GM18511 (cell line): Measurements from ENCODE around the gene SYNPO2L.

ENCODE experiments used
- ATAC-seq: cut with Tn5 transposase; IDR thresholded peaks from one replicate; pipeline ENCODE4 v1.9.1; 2021; ENCODE audit warnings: mild to moderate bottlenecking, moderate library complexity; ENCODE audit not compliant: unreplicated experiment

The SYNPO2L gene

DNA sequence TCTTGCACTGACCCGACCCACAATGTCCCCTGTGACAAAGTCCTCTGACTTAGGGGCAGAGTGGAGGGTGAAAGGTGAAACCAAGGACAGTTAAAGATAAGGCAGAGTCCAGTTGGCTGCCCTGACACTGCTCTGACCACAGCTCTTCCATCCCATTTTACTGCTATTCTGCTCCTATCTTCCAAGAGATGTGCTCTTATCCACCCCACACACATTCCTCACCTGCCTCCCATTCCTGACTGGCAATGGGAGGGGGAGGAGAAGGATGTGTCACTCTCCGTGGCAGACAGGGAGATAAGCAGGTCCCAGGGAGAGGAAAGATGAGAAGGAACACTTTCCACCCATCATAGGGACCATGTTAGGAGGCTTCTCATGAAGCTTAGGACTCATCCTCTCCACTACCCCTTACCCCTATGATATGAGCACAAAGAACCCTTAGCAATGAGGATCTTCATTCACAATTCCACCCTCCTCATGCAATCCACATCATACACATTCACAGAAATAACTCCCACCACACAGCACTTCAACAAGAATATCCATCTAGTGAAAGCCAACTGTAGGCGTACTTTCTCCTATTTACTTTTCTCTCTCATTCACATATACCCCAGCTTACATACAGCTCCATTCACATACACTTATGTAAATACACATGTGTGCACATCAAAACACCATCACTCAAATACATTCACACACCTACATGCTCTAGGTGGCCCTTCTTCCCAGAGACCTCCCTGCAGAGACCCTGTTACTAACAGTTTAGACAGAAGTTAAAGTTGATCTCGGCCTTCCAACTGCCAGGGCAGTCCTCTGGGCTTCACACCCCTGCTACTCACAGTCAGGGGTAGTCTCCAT lies 6.6 kb downstream of the SYNPO2L start:
- ATAC-seq: no peak

DNA sequence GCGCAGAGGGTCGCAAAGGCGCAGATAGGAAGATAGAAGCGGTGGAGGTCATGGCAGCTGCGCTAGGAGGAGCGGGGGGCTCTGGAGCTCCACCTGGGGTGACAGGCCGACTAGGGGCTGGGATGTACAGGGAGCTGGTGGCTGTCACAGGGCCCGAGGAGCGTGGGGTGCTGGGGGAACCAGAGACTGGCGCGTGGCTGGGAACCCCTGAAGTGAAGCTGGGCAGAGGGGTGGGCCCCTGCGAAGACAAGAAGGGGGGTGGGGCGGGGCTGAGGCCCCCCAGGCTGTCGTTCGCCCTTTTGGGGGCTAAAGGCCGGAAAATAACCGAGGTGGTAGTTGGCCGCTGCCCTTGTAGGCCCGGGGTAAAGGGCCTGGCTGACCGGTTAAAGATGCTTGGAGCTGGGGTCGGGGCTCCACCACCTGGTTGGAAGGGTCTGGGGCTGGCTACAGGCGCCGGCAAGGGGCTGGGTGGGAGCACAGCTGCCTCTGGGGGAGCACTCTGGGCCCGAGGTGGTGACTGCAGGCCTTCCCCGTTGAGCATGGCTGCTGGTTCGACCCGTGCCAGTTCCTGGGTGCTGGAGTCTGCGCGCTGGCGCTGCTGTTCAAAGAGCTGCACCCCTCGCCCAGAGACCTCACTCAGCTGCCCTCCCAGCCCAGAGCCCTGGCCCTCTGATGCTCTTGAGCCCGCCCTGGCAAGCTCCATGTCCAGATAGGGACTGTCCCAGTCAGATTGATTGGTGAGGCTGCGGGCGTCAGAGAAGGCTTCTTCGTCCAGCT lies 7.8 kb downstream of the SYNPO2L start:
- ATAC-seq: no peak

DNA sequence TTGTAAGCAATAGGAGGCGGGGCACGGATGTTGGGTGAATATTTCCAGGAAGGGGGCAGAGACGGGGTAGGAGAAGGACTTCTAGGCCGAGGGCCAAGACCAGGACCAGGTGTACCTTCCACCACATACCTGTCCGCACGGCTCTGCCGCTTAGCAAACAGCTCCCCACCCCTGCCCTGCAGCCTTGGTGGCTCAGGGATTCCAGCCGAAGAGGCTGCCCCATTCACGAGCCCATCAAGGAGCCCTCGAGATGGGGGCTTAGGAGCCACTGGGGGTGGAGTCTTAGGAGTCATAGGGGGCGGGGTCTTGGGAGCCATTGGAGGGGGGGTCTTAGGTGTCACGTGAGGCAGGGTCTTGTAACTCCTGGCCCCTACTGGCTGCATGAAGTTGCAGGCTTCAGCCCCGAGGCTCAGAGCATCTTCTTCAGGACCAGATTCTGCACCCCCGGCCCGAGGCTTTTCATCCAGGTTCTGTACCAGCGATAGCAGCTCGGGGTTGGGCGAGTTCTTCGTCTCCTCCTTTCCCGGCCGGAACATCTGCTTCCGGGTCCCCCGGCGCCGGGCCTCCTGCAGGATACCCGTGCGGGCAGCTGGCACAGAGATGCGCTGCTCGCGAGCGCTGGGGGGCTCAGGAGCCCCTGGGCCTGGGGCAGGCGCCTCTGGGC lies 8.5 kb downstream of the SYNPO2L start:
- no peak for ATAC-seq

DNA sequence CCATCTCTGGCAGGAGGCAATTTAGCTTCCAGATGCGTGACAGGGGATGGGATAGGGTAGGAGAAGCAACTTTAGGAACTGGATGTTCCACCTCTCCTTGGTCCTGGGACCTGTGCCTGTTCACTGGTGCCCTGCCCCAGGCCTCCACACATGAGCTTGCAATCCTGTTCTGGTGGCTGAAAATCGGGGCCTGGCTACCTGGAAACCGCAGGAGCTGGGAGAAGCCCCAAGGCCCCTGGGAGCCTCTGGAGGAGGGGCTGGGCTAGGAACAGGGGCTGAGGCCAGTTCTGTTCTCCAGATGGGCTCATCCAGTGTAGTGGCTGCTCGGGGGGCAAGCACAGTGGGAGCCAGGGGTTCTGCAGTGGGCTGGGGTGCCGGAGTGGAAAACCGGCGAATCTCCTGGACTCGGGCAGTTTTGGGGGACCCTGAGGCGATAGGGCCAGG lies 9.2 kb downstream of the SYNPO2L start:
- ATAC-seq: no peak

DNA sequence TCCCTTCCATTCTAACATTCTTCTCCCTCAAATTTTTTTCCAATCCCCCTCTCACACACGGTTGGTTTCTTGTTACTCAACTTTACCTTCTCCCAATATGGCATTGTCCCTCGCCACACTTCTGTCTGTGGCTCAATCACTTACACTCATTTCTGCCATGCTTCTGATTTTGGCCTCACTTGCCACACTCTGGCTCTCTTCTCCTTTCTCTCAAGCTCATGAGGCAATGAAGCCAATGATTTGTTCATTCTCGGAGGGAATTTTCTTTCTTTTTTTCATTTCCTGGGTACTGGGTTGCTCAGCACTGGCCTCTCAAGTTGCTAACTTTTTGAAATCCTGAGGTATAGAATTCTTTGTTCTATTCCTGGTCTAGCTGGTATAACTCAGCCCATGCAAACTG lies 10.6 kb downstream of the SYNPO2L start:
- no peak for ATAC-seq

DNA sequence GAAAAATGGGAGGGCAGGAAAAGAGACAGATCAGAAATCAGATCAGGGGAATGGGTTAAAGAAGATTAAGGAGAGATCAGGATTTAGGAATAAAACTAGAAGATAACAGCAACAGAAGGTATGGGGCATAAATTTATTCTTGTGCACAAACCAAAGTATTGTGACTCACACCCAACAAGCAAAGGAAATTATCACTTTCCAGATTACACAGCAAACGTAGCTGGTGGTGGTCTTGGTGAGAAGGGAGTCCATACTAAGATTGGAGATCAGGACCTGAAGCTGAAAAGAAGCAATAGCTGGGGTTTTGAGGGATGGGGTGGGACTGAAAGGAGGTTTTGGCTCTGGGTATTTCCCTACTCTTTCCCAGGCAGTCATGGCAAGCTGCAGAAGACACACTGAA lies 11.1 kb downstream of the SYNPO2L start:
- ATAC-seq: no peak

DNA sequence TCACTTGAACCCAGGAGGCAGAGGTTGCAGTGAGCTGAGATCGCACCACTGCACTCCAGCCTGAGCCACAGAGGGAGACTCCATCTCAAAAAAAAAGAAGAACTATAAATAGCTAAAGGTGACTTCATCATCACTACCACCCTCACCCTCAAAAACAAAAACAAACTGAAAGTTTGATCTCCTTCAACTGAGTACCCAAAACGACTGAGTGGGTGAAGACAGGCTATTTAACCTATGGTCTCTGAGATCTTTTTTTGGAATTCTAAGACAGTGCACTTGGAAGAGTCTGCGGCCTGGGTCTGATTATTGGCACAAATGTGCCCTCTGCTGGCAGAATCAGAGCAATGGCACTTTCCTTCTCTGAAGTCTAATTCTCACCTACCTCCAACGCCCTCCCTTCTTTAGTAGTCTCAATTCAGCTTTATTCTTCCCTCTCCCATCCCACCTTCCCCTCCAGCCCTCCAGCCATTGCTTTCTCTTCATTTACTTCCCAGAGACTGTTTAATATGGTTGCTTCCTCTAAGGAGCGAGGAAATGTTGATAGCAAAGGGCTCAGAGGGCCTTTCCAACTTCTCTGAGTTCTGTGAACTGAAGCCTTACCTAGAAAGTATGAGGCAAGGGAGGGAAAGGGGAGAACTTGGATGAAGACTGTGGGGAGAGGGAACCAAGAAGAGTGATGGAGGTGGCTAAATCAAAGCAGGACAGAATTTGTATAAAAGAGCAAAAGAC lies 11.7 kb downstream of the SYNPO2L start:
- ATAC-seq: no peak

DNA sequence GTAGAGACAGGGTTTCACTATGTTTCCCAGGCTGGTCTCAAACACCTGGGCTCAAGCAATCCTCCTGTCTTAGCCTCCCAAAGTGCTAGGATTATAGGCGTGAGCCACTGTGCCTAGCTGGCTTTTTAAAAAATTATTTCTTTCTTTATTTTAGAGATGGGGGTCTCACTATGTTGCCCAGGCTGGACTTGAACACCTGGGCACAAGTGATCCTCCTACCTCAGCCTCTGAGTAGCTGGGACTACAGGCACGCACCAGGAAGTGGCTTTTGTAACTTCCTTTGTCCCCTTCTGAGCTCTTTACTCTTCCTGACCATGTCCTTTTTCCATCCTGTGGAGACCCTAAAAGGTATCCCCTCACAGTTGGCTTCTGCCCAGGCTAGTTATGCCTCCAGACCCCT lies 12.5 kb downstream of the SYNPO2L start:
- ATAC-seq: no peak

DNA sequence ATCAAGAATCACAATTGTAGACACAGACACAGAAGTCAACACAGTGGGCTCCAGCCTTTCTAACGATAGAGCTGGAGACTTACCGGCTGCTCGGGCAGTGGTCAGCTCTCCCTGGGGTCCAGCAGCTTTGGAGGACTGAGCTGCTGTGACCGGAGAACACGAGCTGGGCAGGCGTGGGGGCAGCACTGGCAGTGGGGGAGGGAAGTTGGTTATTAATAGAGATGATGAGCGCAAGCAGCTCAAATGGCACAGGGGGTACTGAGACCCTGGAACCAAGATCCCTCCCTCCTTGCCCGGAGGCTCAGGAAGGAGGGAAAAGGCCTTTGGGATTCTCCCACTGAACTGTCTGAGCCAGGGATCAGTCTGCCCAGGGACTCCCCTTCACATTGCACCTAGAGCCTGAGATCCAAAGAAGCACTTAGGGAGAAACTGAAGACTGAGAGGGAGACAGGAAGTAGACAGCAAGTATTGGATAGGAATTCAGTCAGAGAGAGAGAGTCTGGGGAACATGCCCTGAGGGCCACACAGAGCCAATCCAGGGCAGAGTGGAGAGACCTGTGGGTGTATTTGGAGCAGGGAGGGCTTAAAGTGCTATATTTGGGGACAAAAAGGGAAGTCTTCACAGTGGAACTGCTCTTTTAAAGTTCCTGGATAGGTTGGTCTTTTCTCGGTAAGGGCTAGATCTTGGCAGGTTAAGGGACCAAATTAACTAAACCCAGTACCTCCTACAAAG lies 14.3 kb downstream of the SYNPO2L start, which contains the start of gene MYOZ1:
Gene MYOZ1 (minus strand): TSS at position 147 of the 733 bp plus-strand sequence. CDS start 1,457 bp downstream, outside the sequence.
- no peak for ATAC-seq

DNA sequence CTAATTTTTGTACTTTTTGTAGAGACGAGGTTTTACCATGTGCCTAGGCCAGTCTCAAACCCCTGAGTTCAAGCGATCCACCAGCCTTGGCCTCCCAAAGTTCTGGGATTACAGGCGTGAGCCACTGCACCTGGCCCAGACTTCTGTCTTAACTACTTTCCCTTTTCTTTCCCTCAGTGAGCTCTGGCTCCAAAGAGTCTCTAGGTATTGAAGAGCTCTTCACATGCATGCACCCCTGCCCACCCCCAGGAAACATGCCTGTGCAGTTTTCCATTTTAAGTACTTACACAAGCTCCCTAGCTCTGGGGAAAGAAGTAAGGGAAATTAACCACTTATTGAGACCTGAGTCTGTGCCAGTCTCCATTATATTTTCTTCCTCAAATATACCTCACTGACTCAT lies 16.5 kb downstream of the SYNPO2L start:
- no peak for ATAC-seq

DNA sequence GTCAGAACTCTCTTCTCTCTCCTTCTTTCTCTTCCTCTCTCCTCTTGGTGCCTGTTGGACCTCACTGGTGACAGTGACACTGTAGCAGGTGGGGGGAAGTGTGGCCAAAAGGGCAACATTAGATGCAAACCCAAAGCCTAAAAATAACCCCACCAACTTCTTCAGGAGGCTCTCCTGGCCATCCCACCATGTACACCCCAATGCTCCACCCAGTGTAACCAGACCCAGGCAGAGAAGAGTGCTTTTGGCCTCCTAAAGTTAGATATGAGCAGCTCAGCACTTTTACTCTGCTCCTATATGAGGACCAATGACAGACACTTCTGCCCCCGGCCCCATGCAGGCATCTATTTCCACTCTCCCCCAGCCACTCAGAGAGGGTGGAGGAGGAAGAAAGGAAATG lies 20.0 kb downstream of the SYNPO2L start:
- no peak for ATAC-seq

DNA sequence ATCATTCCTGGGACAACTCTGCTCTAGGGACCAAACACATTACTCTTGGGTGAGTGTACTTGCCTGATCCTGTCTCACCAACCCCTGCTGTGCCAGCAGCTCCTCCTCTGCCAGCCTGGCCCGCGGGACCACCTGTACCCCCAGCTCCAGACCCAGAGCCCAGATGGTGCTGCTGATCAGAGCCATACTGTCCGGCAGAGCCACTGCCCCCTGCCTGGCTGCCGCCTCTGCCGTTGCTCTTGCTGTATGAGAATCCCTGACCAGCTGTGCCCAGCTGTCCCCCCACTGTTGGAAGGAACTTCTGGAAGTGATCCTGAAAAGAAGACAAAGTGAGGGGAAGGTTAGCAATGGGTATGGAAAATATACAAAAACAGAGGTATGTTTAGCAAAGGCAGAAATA lies 21.4 kb downstream of the SYNPO2L start:
- ATAC-seq: no peak

DNA sequence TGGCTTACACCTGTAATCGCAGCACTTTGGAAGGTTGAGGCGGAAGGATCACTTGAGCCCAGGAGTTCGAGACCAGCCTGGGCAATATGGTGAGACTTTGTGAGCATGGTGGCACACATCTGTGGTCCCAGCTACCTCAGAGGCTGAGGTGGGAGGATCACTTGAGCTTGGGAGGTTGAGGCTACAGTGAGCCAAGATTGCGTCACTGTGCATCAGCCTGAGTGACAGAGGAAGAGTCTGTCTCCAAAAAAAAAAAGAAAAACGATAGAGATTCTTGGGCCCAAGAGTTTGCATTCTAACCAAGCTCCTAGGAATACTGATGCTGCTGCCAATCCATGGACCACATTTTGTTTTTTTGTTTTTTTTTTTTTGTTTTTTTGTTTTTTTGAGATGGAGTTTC lies 26.7 kb downstream of the SYNPO2L start:
- ATAC-seq: no peak

DNA sequence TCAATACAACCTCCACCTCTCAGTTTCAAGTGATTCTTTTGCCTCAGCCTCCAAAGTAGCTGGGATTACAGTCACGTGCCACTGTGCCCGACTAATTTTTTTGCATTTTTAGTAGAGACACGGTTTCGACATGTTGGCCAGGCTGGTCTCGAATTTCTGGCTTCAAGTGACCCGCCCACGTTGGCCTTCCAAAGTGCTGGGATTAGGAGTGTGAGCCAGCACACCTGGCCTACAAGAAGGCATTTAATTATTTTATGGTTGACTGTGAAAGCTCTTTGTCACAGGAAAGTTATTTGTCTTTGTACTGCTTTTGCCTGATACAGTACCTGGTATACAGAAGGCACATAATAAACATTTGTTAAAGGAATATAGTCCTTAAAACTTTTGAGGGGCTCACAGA lies 27.4 kb downstream of the SYNPO2L start:
- ATAC-seq: no peak

DNA sequence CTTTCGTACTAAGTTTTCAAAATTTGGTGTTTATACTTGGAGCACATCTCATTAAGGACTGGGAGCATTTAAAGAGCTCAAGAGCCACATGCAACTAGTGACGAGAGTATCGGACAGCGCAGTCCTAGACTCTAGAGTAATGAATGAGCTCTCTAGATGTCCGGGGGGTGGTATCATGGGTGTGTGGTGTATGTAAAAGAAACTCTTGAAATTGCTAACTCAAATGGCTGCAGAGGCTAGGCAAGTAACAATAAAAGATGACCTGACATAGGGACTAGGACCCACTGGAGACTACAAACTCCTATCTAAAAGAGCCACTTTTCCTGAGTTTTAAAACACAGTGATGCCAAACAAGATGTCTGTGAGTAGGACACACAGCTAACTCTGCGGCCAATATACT lies 28.5 kb downstream of the SYNPO2L start:
- ATAC-seq: no peak

DNA sequence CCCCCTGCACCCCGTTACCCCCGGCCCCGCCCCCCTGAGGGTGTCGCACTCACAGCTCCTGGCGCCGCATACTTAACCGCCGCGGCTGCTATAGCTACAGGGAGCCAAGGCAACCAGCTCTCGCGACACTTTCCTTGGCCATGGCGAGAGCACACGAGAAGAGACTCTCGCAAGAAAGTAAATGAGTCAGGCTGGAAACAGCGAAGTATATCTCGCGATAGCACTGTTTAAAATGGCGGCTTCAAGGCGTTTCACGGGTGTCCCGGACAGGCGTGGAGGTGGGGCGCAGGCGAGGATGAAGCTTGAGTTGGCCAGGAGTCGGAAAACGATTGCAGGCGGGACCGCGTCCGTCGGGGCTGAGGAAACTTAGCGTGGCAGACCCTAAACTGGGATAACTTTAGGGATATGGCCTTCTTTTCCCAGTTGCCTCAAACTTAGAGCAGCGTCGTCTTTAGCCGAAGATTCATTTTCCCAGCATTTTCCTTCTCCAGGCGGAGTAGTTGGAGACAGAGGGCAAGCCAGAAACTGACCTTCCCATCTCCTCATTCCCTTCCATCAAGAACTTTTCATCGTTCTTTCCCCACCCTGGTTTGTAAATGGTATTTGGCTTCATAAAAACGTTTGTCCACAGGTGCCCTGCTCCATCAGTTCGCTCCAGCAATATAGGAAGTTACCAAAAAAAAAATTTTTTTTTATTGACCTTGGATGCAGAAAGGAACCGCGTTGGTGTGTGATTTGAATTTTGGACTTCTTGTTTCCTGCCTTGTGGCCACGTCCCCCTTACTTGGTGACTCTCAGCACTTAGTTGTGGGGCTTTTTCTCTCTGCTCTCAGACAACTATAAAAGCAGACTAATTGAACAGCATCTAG lies 29.7 kb downstream of the SYNPO2L start:
- peak; percentile 98 for ATAC-seq

DNA sequence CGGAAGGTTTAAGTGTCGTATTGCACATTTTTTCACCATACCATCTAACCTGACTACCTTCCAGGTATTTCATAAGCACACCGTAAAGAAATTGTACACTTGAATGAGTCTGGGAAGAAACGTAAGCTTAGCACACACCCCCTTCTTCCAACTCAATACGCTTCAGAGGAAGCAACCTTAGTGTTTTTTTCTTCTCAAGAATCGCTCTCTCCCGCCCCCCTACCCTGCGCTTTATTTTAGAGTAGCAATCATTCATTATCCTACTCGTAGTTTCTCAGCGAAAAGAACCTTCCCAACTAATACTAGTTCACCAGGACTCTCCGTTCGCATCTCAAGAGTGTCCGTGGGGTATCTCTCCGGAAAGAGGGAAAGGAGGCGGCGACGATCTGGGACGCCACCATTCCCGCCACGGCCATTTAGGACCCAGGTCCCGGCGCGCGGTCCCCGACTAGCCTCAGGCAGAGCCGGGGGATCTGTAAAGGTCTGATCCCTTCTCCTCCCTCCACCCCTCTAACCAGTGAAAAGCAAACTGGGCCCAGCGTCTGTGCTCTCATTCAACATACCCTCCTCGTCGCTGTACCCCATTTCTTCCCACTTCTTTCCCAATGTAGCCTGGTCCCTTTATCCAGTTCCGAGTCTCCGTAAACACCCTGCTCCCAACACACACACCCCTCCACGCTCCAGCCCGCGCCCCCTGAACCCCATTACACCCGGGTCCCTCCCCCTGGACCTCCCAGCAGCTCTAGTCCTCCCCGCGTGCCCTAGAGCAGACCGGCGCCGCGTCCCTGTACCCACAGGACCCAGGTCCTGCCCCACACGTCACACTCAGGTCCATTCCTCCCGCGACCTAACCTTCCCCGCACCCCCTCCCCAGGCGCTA lies 30.6 kb downstream of the SYNPO2L start:
- ATAC-seq: peak; percentile 58

DNA sequence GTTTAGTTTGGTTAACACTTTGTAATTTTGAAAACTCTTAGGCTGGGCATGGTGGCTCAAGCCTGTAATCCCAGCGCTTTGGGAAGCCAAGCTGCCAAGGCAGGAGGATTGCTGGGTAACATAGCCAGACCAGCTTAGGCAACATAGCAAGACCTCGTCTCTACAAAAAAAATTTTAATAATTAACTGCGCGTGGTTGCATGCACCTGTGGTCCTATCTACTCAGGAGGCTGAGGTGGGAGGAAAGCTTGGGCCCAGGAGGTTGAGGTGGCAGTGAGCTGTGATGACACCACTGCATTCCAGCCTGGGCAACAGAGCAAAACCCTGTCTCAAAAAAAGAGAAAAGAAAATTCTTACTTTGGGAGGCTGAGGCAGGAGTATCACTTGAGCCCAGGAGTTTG lies 32.8 kb downstream of the SYNPO2L start:
- ATAC-seq: no peak
